CD4-positive, alpha-beta T cell treated with Interleukin-12 subunit alpha and Interleukin-12 subunit beta, for 1 hour (primary cell): Measurements from ENCODE around the gene LLGL2.

Source experiments
- DNase-seq: peaks from one replicate; pipeline ENCODE4 v3.0.0-alpha.2; 2020

Gene LLGL2

GRCh38 chr17:75616521-75617122 lies 91.1 kb downstream of the LLGL2 start:
- DNase-seq: no peak

DNA sequence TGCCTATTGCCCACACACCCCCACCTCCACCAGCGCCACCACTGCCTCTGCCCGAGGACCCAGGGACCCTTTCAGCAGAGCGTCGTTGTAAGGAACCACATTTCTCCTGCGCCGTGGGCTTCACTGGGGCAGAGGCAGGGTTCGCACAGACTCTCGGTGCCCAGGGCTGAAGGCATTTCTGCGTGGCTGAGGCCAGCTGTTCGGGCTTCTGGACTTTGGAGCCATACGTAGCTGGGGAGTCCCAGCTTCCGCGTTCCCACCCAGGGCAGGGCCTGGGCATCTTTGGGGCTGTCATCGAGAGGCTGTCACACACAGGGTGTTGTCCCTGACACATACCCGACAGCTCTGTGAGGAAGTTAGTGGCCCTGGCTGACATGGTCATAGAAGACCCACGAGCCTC lies 91.7 kb downstream of the LLGL2 start:
- DNase-seq: no peak

- no peak for DNase-seq
These were observed 92.2 kb downstream of the LLGL2 start for GRCh38 chr17:75617675-75618074.

GRCh38 chr17:75619506-75620431 lies 94.3 kb downstream of the LLGL2 start:
- peak; percentile 12 for DNase-seq

GRCh38 chr17:75621489-75621888 lies 96.0 kb downstream of the LLGL2 start:
- no peak for DNase-seq

GRCh38 chr17:75622076-75622475 lies 96.6 kb downstream of the LLGL2 start:
- no peak for DNase-seq

- DNase-seq: no peak
These were observed 97.3 kb downstream of the LLGL2 start for GRCh38 chr17:75622771-75623273.

GRCh38 chr17:75623386-75623785 lies 97.9 kb downstream of the LLGL2 start:
- DNase-seq: no peak

DNA sequence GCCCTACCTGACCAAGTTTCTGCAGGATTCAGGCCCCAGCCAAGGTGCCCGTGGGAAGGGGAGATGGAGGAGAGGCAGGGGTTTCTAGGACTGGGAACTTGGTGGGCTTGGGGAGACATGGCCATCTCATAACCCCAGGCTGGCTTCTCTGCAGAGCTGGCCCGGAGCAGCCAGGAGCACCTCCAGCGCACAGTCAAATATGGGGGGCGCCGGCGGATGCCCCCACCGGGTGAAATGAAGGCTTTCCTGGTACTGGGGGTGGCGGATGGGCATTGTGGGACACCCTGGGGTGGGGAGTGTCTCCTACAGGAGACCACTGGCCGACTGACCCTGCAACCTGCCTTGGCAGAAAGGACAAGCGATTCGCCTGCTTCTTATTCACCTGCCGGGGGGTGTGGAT lies 98.5 kb downstream of the LLGL2 start:
- no peak for DNase-seq
